Thyroid gland (tissue), 4 donors: Measurements from ENCODE around the gene ZNF821.

Source experiments
- CTCF ChIP-seq, 6 experiments: fragments of 200-600 bp in 3 of 6; fragments of 450-650 bp in 3 of 6; sonication (generic) in 3 of 6; IDR thresholded peaks; one replicate each; pipeline ENCODE4 v1.5.1; 2016 to 2019; ENCODE audit warnings: antibody characterized with exemption in 6 of 6, mild to moderate bottlenecking in 2 of 6, inconsistent platforms in 1 of 6, moderate library complexity in 1 of 6
- POLR2A ChIP-seq, 2 donors: fragments of 450-650 bp; IDR thresholded peaks; one replicate each; pipeline ENCODE4 v1.6.1; 2017; ENCODE audit warnings: antibody characterized with exemption in 2 of 2, mild to moderate bottlenecking in 2 of 2, moderate library complexity in 1 of 2

- no peak for TF ChIP-seq CTCF (IDR thresholded peaks at IDR 0.05)
- TF ChIP-seq POLR2A (IDR thresholded peaks at IDR 0.05) = no peak
Measured at GRCh38 chr16:71894229-71894920, 10.4 kb upstream of the ZNF821 start.
